ENCODE data around the gene ZNF487. TPM values are rescaled to one million over a fixed set of nuclear protein-coding genes. Genes with fewer than 3 reads are reported as not detected.

Gene ZNF487
- polyA plus RNA-seq, 1 donor from 2014 or later, result 11.8 TPM

- Histone ChIP-seq H3K4me3 (ENCODE audit: low read length) (no peak overlapping the region), H3F3A (ENCODE audit: insufficient read depth, low read length, poor library complexity, severe bottlenecking) (no peaks in the 10 kb centered on the region), H2AFZ (ENCODE audit: low read depth, low read length) (no peak overlapping the region), H4K20me1 (ENCODE audit: insufficient read depth) (no peaks in the 10 kb centered on the region), H3K79me2 (replicated peaks; ENCODE audit: insufficient read depth, low read length) (no peaks in the 10 kb centered on the region), H3K27ac (ENCODE audit: low read length) (no peak overlapping the region), H3K27me3 (ENCODE audit: insufficient read depth, low read depth, low read length) (no peaks in the 10 kb centered on the region), H3K4me2 (ENCODE audit: low read length) (no peak overlapping the region), H3K9me3 (ENCODE audit: low read length) (peaks cover 3% of the 10 kb centered on the region), H3K9me2 (ENCODE audit: insufficient read depth, low read length) (no peaks in the 10 kb centered on the region), H3K9ac (ENCODE audit: low read length) (no peak overlapping the region), H3K36me3 (ENCODE audit: insufficient read depth, low read length) (no peaks in the 10 kb centered on the region)
- TF ChIP-seq POLR2AphosphoS5 (IDR thresholded peaks at IDR 0.05), result no peak
- TF ChIP-seq SMC3 (conservative IDR thresholded peaks at IDR 0.05; ENCODE audit: poor library complexity), result no peak
- no peak for TF ChIP-seq CTCF (IDR thresholded peaks at IDR 0.05; ENCODE audit: poor library complexity, severe bottlenecking)
- no peak for TF ChIP-seq RAD21 (conservative IDR thresholded peaks at IDR 0.05)
- TF ChIP-seq REST (IDR thresholded peaks at IDR 0.05; ENCODE audit: borderline replicate concordance), result no peak
- TF ChIP-seq MXI1 (conservative IDR thresholded peaks at IDR 0.05; ENCODE audit: poor library complexity, severe bottlenecking), result no peak
- no peak for TF ChIP-seq EP300 (conservative IDR thresholded peaks at IDR 0.05; ENCODE audit: poor library complexity, severe bottlenecking)
- no peak for TF ChIP-seq TAF1 (IDR thresholded peaks at IDR 0.05; ENCODE audit: low read depth)
- no peak for TF ChIP-seq EZH2 (IDR thresholded peaks at IDR 0.05; ENCODE audit: borderline replicate concordance, insufficient read depth, low read length, poor library complexity, severe bottlenecking)
These were observed 54.9 kb downstream of the ZNF487 start for GRCh38 chr10:43491855-43492254.

GRCh38 chr10:43502931-43503330, 66.0 kb downstream of the ZNF487 start:
- no peaks in the 10 kb centered on the region for H3F3A ChIP-seq (ENCODE audit: insufficient read depth, low read length, poor library complexity, severe bottlenecking)
- no peak overlapping the region for H3K4me2 ChIP-seq (ENCODE audit: low read length)
- no peak overlapping the region for H3K4me3 ChIP-seq (ENCODE audit: low read length)
- H4K20me1 ChIP-seq (ENCODE audit: insufficient read depth), result no peaks in the 10 kb centered on the region
- no peaks in the 10 kb centered on the region for H3K79me2 ChIP-seq (replicated peaks; ENCODE audit: insufficient read depth, low read length)
- no peaks in the 10 kb centered on the region for H3K9me2 ChIP-seq (ENCODE audit: insufficient read depth, low read length)
- H2AFZ ChIP-seq (ENCODE audit: low read depth, low read length), result no peak overlapping the region
- no peaks in the 10 kb centered on the region for H3K36me3 ChIP-seq (ENCODE audit: insufficient read depth, low read length)
- TF ChIP-seq CTCF (IDR thresholded peaks at IDR 0.05; ENCODE audit: poor library complexity, severe bottlenecking) (no peak), EP300 (conservative IDR thresholded peaks at IDR 0.05; ENCODE audit: poor library complexity, severe bottlenecking) (no peak), MXI1 (conservative IDR thresholded peaks at IDR 0.05; ENCODE audit: poor library complexity, severe bottlenecking) (no peak), POLR2AphosphoS5 (IDR thresholded peaks at IDR 0.05) (no peak)
- H3K27ac ChIP-seq (ENCODE audit: low read length), result no peak overlapping the region
- H3K9ac ChIP-seq (ENCODE audit: low read length), result no peak overlapping the region
- H3K27me3 ChIP-seq (ENCODE audit: insufficient read depth, low read depth, low read length), result no peaks in the 10 kb centered on the region
- H3K9me3 ChIP-seq (ENCODE audit: low read length), result no peaks in the 10 kb centered on the region

Data from neural cell (in vitro differentiated cells).